ENCODE measurements around the gene DLGAP3.
"Not testable (repeated sequence)": the region's sequence is repeated elsewhere in the genome, so short reads cannot be mapped to it uniquely, and the experiment has no call there.

DLGAP3 gene

GRCh38 chr1:34967672-34968071 is 38.2 kb upstream of the DLGAP3 start:
- H3K4me1 ChIP-seq (ENCODE audit: control insufficient read depth in 2 of 2, insufficient read depth in 1 of 2, low read depth in 1 of 2, low read length in 2 of 2); H3K9ac ChIP-seq (ENCODE audit: low read depth, low read length, poor library complexity); H2AK5ac ChIP-seq (ENCODE audit: low read depth, low read length); H3K27me3 ChIP-seq (ENCODE audit: control insufficient read depth in 3 of 3, insufficient read depth in 3 of 3, low read depth in 1 of 3, low read length in 3 of 3); H3K18ac ChIP-seq (ENCODE audit: low read length); H3K4me3 ChIP-seq (ENCODE audit: low read length in 2 of 2); H3K14ac ChIP-seq (ENCODE audit: low read length); H3K36me3 ChIP-seq (replicated peaks in 1 of 2; ENCODE audit: control insufficient read depth in 2 of 2, insufficient read depth in 2 of 2, low read length in 2 of 2); H3K27ac ChIP-seq (replicated peaks; ENCODE audit: low read length); H3K23ac ChIP-seq (ENCODE audit: low read depth, low read length, poor library complexity); DNase-seq (ENCODE audit: low spot score); H4K91ac ChIP-seq (ENCODE audit: low read depth, low read length, poor library complexity); H3K4me2 ChIP-seq (ENCODE audit: insufficient read depth, low read length, poor library complexity, severe bottlenecking); H2AFZ ChIP-seq (ENCODE audit: low read length); H2BK15ac ChIP-seq (ENCODE audit: low read length); H2BK12ac ChIP-seq (ENCODE audit: low read length); H3K79me1 ChIP-seq (ENCODE audit: low read depth, low read length); H4K8ac ChIP-seq (ENCODE audit: low read depth, low read length); H2BK120ac ChIP-seq (ENCODE audit: low read depth, low read length); H3K4ac ChIP-seq (ENCODE audit: low read length); H2BK5ac ChIP-seq (ENCODE audit: low read length); H3K9me3 ChIP-seq (replicated peaks in 1 of 2; ENCODE audit: control insufficient read depth in 2 of 2, insufficient read depth in 1 of 2, low read depth in 1 of 2, low read length in 2 of 2): not testable (repeated sequence)
- no CpG with 5 or more reads among the region's 36 CpGs for WGBS, 2 donors (ENCODE audit: extremely low coverage in 2 of 2, insufficient read length in 2 of 2, insufficient replicate concordance in 1 of 2)

DNA sequence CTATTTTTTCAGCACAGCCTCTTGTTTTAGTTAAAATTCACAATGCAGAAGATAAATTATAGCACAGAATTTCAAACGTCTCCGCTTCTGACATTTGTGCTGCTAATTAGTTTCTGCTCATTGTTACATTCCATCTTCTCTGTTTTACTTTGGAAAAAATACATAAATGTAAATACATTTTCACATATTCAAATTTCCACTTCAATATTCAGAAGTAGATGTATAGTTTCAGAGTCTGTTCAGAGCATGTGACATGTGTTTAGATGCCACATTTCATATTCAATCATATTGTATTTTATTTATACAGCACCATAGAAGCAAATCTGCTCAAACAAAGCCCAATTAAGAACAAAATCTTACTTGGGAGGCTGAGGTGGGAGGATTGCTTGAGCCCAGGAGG is 36.1 kb upstream of the DLGAP3 start:
- Histone ChIP-seq H3K36me3 (replicated peaks in 1 of 2; ENCODE audit: control insufficient read depth in 2 of 2, insufficient read depth in 2 of 2, low read length in 2 of 2) (no peaks in the 10 kb centered on the region), H3K9me3 (replicated peaks in 1 of 2; ENCODE audit: control insufficient read depth in 2 of 2, insufficient read depth in 1 of 2, low read depth in 1 of 2, low read length in 2 of 2) (peaks cover 0 to 2% of the 10 kb centered on the region in 2 donors), H4K91ac (ENCODE audit: low read depth, low read length, poor library complexity) (no peak overlapping the region), H4K8ac (ENCODE audit: low read depth, low read length) (no peak overlapping the region), H2BK12ac (ENCODE audit: low read length) (no peak overlapping the region), H3K4me3 (ENCODE audit: low read length in 2 of 2) (no peak overlapping the region), H2BK15ac (ENCODE audit: low read length) (no peak overlapping the region), H3K27ac (replicated peaks; ENCODE audit: low read length) (no peak overlapping the region), H3K9ac (ENCODE audit: low read depth, low read length, poor library complexity) (no peak overlapping the region), H2AK5ac (ENCODE audit: low read depth, low read length) (no peak overlapping the region), H3K23ac (ENCODE audit: low read depth, low read length, poor library complexity) (no peak overlapping the region), H3K4ac (ENCODE audit: low read length) (no peak overlapping the region), H2AFZ (ENCODE audit: low read length) (no peak overlapping the region), H3K4me2 (ENCODE audit: insufficient read depth, low read length, poor library complexity, severe bottlenecking) (no peak overlapping the region), H3K79me1 (ENCODE audit: low read depth, low read length) (no peaks in the 10 kb centered on the region), H3K18ac (ENCODE audit: low read length) (no peak overlapping the region), H2BK5ac (ENCODE audit: low read length) (no peak overlapping the region), H3K4me1 (ENCODE audit: control insufficient read depth in 2 of 2, insufficient read depth in 1 of 2, low read depth in 1 of 2, low read length in 2 of 2) (no peaks in the 10 kb centered on the region), H3K14ac (ENCODE audit: low read length) (no peak overlapping the region), H3K27me3 (ENCODE audit: control insufficient read depth in 3 of 3, insufficient read depth in 3 of 3, low read depth in 1 of 3, low read length in 3 of 3) (no peaks in the 10 kb centered on the region), H2BK120ac (ENCODE audit: low read depth, low read length) (no peak overlapping the region)
- no peak for DNase-seq (ENCODE audit: low spot score)
- WGBS, 2 donors (ENCODE audit: extremely low coverage in 2 of 2, insufficient read length in 2 of 2, insufficient replicate concordance in 1 of 2) = no CpG with 5 or more reads among the region's 2 CpGs

DNA sequence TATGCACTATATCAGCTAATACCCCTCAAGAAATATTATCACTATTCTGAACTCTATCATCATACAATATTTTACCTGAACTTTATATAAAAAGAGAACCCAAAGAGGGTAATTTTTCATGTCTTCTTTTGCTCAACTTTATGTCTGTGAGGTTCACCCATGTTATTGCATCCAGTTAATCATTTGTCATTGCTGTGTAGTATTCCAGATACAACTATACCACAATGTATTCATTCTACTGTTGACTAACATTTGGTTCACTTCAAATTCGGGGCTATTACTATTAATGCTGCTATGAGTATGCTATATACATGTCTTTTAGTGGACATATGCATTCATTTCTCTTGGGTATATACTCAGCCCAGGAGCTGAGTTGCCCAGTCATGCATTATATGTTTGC is 21.0 kb upstream of the DLGAP3 start:
- Histone ChIP-seq H3K23ac (ENCODE audit: low read depth, low read length, poor library complexity) (no peak overlapping the region), H3K36me3 (replicated peaks in 1 of 2; ENCODE audit: control insufficient read depth in 2 of 2, insufficient read depth in 2 of 2, low read length in 2 of 2) (no peaks in the 10 kb centered on the region), H2AFZ (ENCODE audit: low read length) (no peak overlapping the region), H3K27me3 (ENCODE audit: control insufficient read depth in 3 of 3, insufficient read depth in 3 of 3, low read depth in 1 of 3, low read length in 3 of 3) (peaks cover 0 to 2% (median 0%) of the 10 kb centered on the region in 3 experiments), H3K9ac (ENCODE audit: low read depth, low read length, poor library complexity) (no peak overlapping the region), H3K4me1 (ENCODE audit: control insufficient read depth in 2 of 2, insufficient read depth in 1 of 2, low read depth in 1 of 2, low read length in 2 of 2) (no peaks in the 10 kb centered on the region), H4K91ac (ENCODE audit: low read depth, low read length, poor library complexity) (no peak overlapping the region), H2BK12ac (ENCODE audit: low read length) (no peak overlapping the region), H2BK15ac (ENCODE audit: low read length) (no peak overlapping the region), H2BK5ac (ENCODE audit: low read length) (no peak overlapping the region), H3K4me3 (ENCODE audit: low read length in 2 of 2) (no peak overlapping the region), H4K8ac (ENCODE audit: low read depth, low read length) (no peak overlapping the region), H3K27ac (replicated peaks; ENCODE audit: low read length) (no peak overlapping the region), H3K18ac (ENCODE audit: low read length) (no peak overlapping the region), H3K9me3 (replicated peaks in 1 of 2; ENCODE audit: control insufficient read depth in 2 of 2, insufficient read depth in 1 of 2, low read depth in 1 of 2, low read length in 2 of 2) (no peaks in the 10 kb centered on the region), H3K4ac (ENCODE audit: low read length) (no peak overlapping the region), H2AK5ac (ENCODE audit: low read depth, low read length) (no peak overlapping the region), H3K14ac (ENCODE audit: low read length) (no peak overlapping the region), H3K4me2 (ENCODE audit: insufficient read depth, low read length, poor library complexity, severe bottlenecking) (no peak overlapping the region), H3K79me1 (ENCODE audit: low read depth, low read length) (no peaks in the 10 kb centered on the region), H2BK120ac (ENCODE audit: low read depth, low read length) (no peak overlapping the region)
- DNase-seq (ENCODE audit: low spot score) = no peak
- no CpG with 5 or more reads among the region's 1 CpG for WGBS, 2 donors (ENCODE audit: extremely low coverage in 2 of 2, insufficient read length in 2 of 2, insufficient replicate concordance in 1 of 2)

- not testable (repeated sequence) for H3K4me3 ChIP-seq (ENCODE audit: low read length in 2 of 2); H3K4me1 ChIP-seq (ENCODE audit: control insufficient read depth in 2 of 2, insufficient read depth in 1 of 2, low read depth in 1 of 2, low read length in 2 of 2); H3K79me1 ChIP-seq (ENCODE audit: low read depth, low read length); H3K4ac ChIP-seq (ENCODE audit: low read length); H3K9me3 ChIP-seq (replicated peaks in 1 of 2; ENCODE audit: control insufficient read depth in 2 of 2, insufficient read depth in 1 of 2, low read depth in 1 of 2, low read length in 2 of 2); H2AFZ ChIP-seq (ENCODE audit: low read length); H2BK120ac ChIP-seq (ENCODE audit: low read depth, low read length); H3K27me3 ChIP-seq (ENCODE audit: control insufficient read depth in 3 of 3, insufficient read depth in 3 of 3, low read depth in 1 of 3, low read length in 3 of 3); H2AK5ac ChIP-seq (ENCODE audit: low read depth, low read length); H2BK15ac ChIP-seq (ENCODE audit: low read length); H3K36me3 ChIP-seq (replicated peaks in 1 of 2; ENCODE audit: control insufficient read depth in 2 of 2, insufficient read depth in 2 of 2, low read length in 2 of 2); DNase-seq (ENCODE audit: low spot score); H3K9ac ChIP-seq (ENCODE audit: low read depth, low read length, poor library complexity); H3K18ac ChIP-seq (ENCODE audit: low read length); H2BK12ac ChIP-seq (ENCODE audit: low read length); H3K23ac ChIP-seq (ENCODE audit: low read depth, low read length, poor library complexity); H2BK5ac ChIP-seq (ENCODE audit: low read length); H3K14ac ChIP-seq (ENCODE audit: low read length); H4K8ac ChIP-seq (ENCODE audit: low read depth, low read length); H4K91ac ChIP-seq (ENCODE audit: low read depth, low read length, poor library complexity); H3K4me2 ChIP-seq (ENCODE audit: insufficient read depth, low read length, poor library complexity, severe bottlenecking); H3K27ac ChIP-seq (replicated peaks; ENCODE audit: low read length)
- no CpG with 5 or more reads among the region's 10 CpGs for WGBS, 2 donors (ENCODE audit: extremely low coverage in 2 of 2, insufficient read length in 2 of 2, insufficient replicate concordance in 1 of 2)
These were observed 19.3 kb upstream of the DLGAP3 start for GRCh38 chr1:34948739-34949138.
